Activated T-helper 17 cell treated with anti-CD3 and anti-CD28 coated beads, Interleukin-2, amount 50 U/mL, for 72 hours (primary cell): ENCODE measurements around the gene NEDD4L. TPM values are rescaled to one million over a fixed set of nuclear protein-coding genes. Genes with fewer than 3 reads are reported as not detected.

Experiments
- ATAC-seq: fragments of 150-1000 bp; cut with Tn5 transposase; replicated peaks from 2 replicates; pipeline ENCODE4 v1.10.0; 2021; ENCODE audit warnings: mild to moderate bottlenecking, moderate library complexity
- H3K27ac Mint-ChIP-seq: one replicate; pipeline ENCODE4 v1.8.0; 2022; ENCODE audit warnings: mixed read lengths
- H3K27me3 Mint-ChIP-seq: one replicate; pipeline ENCODE4 v1.8.0; 2022; ENCODE audit warnings: mixed read lengths
- H3K36me3 Mint-ChIP-seq: one replicate; pipeline ENCODE4 v1.8.0; 2022; ENCODE audit warnings: low read depth, mild to moderate bottlenecking, mixed read lengths
- H3K4me1 Mint-ChIP-seq: one replicate; pipeline ENCODE4 v1.8.0; 2022; ENCODE audit warnings: mixed read lengths
- H3K4me3 Mint-ChIP-seq: one replicate; pipeline ENCODE4 v1.8.0; 2022; ENCODE audit warnings: mild to moderate bottlenecking, mixed read lengths
- H3K9me3 Mint-ChIP-seq: one replicate; pipeline ENCODE4 v1.8.0; 2022; ENCODE audit warnings: mixed read lengths
- total RNA-seq, 2 donors: library from RNA; stranded (reverse); gene quantifications; one replicate each; pipeline ENCODE4 v1.2.3, GENCODE V29; 2022

NEDD4L gene
- total RNA-seq, 2 donors from 2014 or later = 6.5 to 8.0 TPM

GRCh38 chr18:58144671-58145285 is 100.8 kb downstream of the NEDD4L start:
- Mint-ChIP-seq H3K9me3 (no peaks in the 10 kb centered on the region), H3K27ac (no peak overlapping the region), H3K4me1 (no peaks in the 10 kb centered on the region), H3K27me3 (peaks cover 12% of the 10 kb centered on the region), H3K36me3 (no peaks in the 10 kb centered on the region), H3K4me3 (no peak overlapping the region)
- no peak for ATAC-seq

- H3K9me3 Mint-ChIP-seq = no peaks in the 10 kb centered on the region
- H3K4me3 Mint-ChIP-seq = no peak overlapping the region
- H3K4me1 Mint-ChIP-seq = no peaks in the 10 kb centered on the region
- no peak overlapping the region for H3K27ac Mint-ChIP-seq
- ATAC-seq = no peak
- H3K36me3 Mint-ChIP-seq = no peaks in the 10 kb centered on the region
- H3K27me3 Mint-ChIP-seq = peaks cover 12% of the 10 kb centered on the region
Observed at GRCh38 chr18:58146099-58146498, 102.1 kb downstream of the NEDD4L start.

- no peak overlapping the region for H3K27ac Mint-ChIP-seq
- ATAC-seq = no peak
- H3K4me3 Mint-ChIP-seq = no peak overlapping the region
- peaks cover 22% of the 10 kb centered on the region for H3K27me3 Mint-ChIP-seq
- no peaks in the 10 kb centered on the region for H3K4me1 Mint-ChIP-seq
- H3K9me3 Mint-ChIP-seq = no peaks in the 10 kb centered on the region
- no peaks in the 10 kb centered on the region for H3K36me3 Mint-ChIP-seq
Observed at GRCh38 chr18:58148954-58149471, 105.0 kb downstream of the NEDD4L start.

- Mint-ChIP-seq H3K27me3 (peaks cover 22% of the 10 kb centered on the region), H3K4me1 (no peaks in the 10 kb centered on the region), H3K36me3 (no peaks in the 10 kb centered on the region), H3K9me3 (no peaks in the 10 kb centered on the region), H3K27ac (no peak overlapping the region), H3K4me3 (no peak overlapping the region)
- no peak for ATAC-seq
Observed at GRCh38 chr18:58150772-58151171, 106.7 kb downstream of the NEDD4L start.

DNA sequence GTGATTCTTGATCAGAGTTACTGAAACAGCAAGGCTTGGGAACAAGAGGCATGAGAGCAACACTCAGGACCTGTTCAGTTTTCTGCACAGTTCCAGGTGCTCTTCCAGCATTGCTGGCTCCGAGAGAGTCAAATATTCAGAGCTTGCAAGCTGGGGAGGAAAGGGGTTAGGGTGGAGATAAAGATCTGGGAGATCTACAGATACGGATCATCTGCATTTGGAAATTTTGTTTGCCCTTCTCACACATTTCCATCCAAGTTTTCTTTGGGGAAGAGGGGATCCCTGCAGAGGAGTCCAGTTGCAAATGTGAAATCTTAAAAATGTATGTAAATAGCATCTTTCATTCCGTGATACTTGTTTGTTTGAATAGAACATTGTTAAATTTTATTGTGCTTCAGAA is 108.2 kb downstream of the NEDD4L start:
- Mint-ChIP-seq H3K36me3 (no peaks in the 10 kb centered on the region), H3K9me3 (no peaks in the 10 kb centered on the region), H3K27me3 (peaks cover 13% of the 10 kb centered on the region), H3K4me1 (no peaks in the 10 kb centered on the region), H3K4me3 (no peak overlapping the region), H3K27ac (no peak overlapping the region)
- ATAC-seq = no peak

- ATAC-seq = no peak
- Mint-ChIP-seq H3K36me3 (no peaks in the 10 kb centered on the region), H3K9me3 (no peaks in the 10 kb centered on the region), H3K4me3 (no peak overlapping the region), H3K27me3 (peaks cover 13% of the 10 kb centered on the region), H3K27ac (no peak overlapping the region), H3K4me1 (no peaks in the 10 kb centered on the region)
Observed at GRCh38 chr18:58152891-58153290, 108.9 kb downstream of the NEDD4L start.

DNA sequence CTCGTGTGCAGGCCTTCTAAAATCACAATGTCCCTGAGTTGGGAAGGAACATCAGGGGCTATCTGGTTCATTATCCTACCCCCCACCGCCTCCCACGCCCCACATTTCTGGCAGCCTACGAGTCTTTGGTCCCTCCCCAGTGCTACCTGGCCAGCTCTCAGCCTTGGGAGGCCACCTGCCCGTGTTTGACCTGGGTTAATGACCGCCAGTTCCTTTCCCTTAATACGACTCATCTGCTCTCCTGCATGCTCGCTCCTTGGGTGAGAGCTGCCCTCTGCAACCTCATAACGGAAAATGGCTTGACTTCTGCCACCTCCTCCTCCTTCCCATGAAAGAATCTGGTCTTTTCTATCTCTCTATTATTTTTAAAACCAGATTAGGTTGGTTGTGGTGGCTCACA is 112.5 kb downstream of the NEDD4L start:
- H3K4me3 Mint-ChIP-seq = no peak overlapping the region
- no peaks in the 10 kb centered on the region for H3K36me3 Mint-ChIP-seq
- H3K27me3 Mint-ChIP-seq = peaks cover 12% of the 10 kb centered on the region
- H3K9me3 Mint-ChIP-seq = no peaks in the 10 kb centered on the region
- ATAC-seq = no peak
- H3K4me1 Mint-ChIP-seq = no peaks in the 10 kb centered on the region
- H3K27ac Mint-ChIP-seq = no peak overlapping the region

GRCh38 chr18:58157237-58157636 is 113.2 kb downstream of the NEDD4L start:
- no peak for ATAC-seq
- no peak overlapping the region for H3K27ac Mint-ChIP-seq
- no peaks in the 10 kb centered on the region for H3K9me3 Mint-ChIP-seq
- no peaks in the 10 kb centered on the region for H3K4me1 Mint-ChIP-seq
- no peak overlapping the region for H3K4me3 Mint-ChIP-seq
- H3K36me3 Mint-ChIP-seq = no peaks in the 10 kb centered on the region
- peaks cover 14% of the 10 kb centered on the region for H3K27me3 Mint-ChIP-seq

DNA sequence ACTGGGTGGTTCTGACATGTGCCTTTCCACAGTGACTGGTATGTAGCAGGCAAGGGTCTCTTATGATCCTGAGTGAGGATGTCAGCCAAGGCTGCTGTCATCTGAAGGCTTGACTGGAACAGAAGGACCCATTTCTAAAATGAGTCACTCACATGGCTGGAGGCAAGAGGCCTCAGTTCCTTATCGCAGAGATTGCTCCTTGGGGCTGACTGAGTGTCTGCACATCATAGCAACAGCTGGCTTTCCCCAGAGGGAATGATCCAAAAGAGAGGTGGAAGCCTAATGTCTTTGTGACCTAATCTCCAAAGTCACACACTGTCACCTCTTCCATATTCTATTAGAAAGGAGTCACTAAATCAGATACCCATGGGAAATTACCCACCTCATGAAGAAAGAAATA is 114.0 kb downstream of the NEDD4L start:
- Mint-ChIP-seq H3K4me3 (no peak overlapping the region), H3K36me3 (no peaks in the 10 kb centered on the region), H3K4me1 (no peaks in the 10 kb centered on the region), H3K27me3 (peaks cover 15% of the 10 kb centered on the region), H3K27ac (no peak overlapping the region), H3K9me3 (no peaks in the 10 kb centered on the region)
- no peak for ATAC-seq

- Mint-ChIP-seq H3K27ac (no peak overlapping the region), H3K36me3 (no peaks in the 10 kb centered on the region), H3K9me3 (no peaks in the 10 kb centered on the region), H3K4me1 (no peaks in the 10 kb centered on the region), H3K4me3 (no peak overlapping the region), H3K27me3 (peaks cover 14% of the 10 kb centered on the region)
- no peak for ATAC-seq
Observed at GRCh38 chr18:58158459-58158858, 114.4 kb downstream of the NEDD4L start.

GRCh38 chr18:58161659-58162058 is 117.6 kb downstream of the NEDD4L start:
- Mint-ChIP-seq H3K36me3 (no peaks in the 10 kb centered on the region), H3K27ac (no peak overlapping the region), H3K4me1 (no peaks in the 10 kb centered on the region), H3K9me3 (no peaks in the 10 kb centered on the region), H3K4me3 (no peak overlapping the region), H3K27me3 (peaks cover 15% of the 10 kb centered on the region)
- ATAC-seq = no peak

GRCh38 chr18:58162127-58162526 is 118.1 kb downstream of the NEDD4L start:
- ATAC-seq = no peak
- H3K9me3 Mint-ChIP-seq = no peaks in the 10 kb centered on the region
- no peaks in the 10 kb centered on the region for H3K36me3 Mint-ChIP-seq
- H3K4me3 Mint-ChIP-seq = no peak overlapping the region
- H3K27me3 Mint-ChIP-seq = peaks cover 15% of the 10 kb centered on the region
- no peaks in the 10 kb centered on the region for H3K4me1 Mint-ChIP-seq
- no peak overlapping the region for H3K27ac Mint-ChIP-seq

- Mint-ChIP-seq H3K27ac (no peak overlapping the region), H3K4me3 (no peak overlapping the region), H3K27me3 (peaks cover 15% of the 10 kb centered on the region), H3K4me1 (no peaks in the 10 kb centered on the region), H3K9me3 (no peaks in the 10 kb centered on the region), H3K36me3 (no peaks in the 10 kb centered on the region)
- no peak for ATAC-seq
Observed at GRCh38 chr18:58163004-58163590, 119.1 kb downstream of the NEDD4L start.

- H3K27me3 Mint-ChIP-seq = peaks cover 12% of the 10 kb centered on the region
- H3K9me3 Mint-ChIP-seq = no peaks in the 10 kb centered on the region
Observed at GRCh38 chr18:58166278-58166844, 122.3 kb downstream of the NEDD4L start.

GRCh38 chr18:58167073-58167472 is 123.0 kb downstream of the NEDD4L start:
- no peak for ATAC-seq
- H3K36me3 Mint-ChIP-seq = no peaks in the 10 kb centered on the region
- H3K27me3 Mint-ChIP-seq = peaks cover 15% of the 10 kb centered on the region
- no peak overlapping the region for H3K4me3 Mint-ChIP-seq
- H3K9me3 Mint-ChIP-seq = no peaks in the 10 kb centered on the region
- H3K27ac Mint-ChIP-seq = no peak overlapping the region
- no peaks in the 10 kb centered on the region for H3K4me1 Mint-ChIP-seq

More at GRCh38 chr18:58166278-58166844, 122.3 kb downstream of the NEDD4L start:
- ATAC-seq = no peak
- Mint-ChIP-seq H3K36me3 (no peaks in the 10 kb centered on the region), H3K4me1 (no peaks in the 10 kb centered on the region), H3K4me3 (no peak overlapping the region), H3K27ac (no peak overlapping the region)
